Measurements from ENCODE around the gene GAK. TPM values are rescaled to one million over a fixed set of nuclear protein-coding genes. Genes with fewer than 3 reads are reported as not detected.

GAK gene
- total and polyA plus RNA-seq, 4 donors = 27.4 to 69.7 (median 47.0) TPM

DNA sequence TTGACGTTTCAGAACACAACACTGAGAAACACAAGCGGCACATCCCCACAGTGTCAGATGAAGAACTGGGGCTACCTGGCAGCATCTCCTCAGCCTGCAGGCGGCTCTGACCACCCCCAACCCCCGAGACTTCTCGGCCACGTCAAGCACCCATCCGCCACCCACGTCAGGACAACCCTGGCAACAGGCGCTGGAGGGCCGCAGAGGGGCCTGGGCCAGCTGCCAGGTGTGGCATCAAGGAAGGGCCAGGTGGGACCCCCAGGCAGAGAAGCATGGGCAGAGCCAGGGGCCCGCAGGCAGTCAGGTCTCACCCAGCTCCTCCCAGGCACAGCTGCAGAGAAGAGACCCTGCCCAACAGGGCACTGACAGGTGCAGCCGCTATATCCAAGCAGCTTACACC, 22.3 kb downstream of the GAK start:
- Histone ChIP-seq H3K36me3 (ENCODE audit: control insufficient read depth in 4 of 4, insufficient read depth in 3 of 4, low read depth in 1 of 4, low read length in 3 of 4) (peaks cover 4 to 30% (median 12%) of the 10 kb centered on the region in 4 donors), H3K4me1 (ENCODE audit: control insufficient read depth in 4 of 4, insufficient read depth in 4 of 4, low read length in 3 of 4) (no peaks in the 10 kb centered on the region), H3K9me3 (ENCODE audit: control insufficient read depth in 4 of 4, low read length in 3 of 4) (no peaks in the 10 kb centered on the region), H3K9ac (ENCODE audit: low read depth in 1 of 2, low read length in 2 of 2) (no peak overlapping the region), H3K27me3 (ENCODE audit: control insufficient read depth in 4 of 4, insufficient read depth in 4 of 4, low read length in 3 of 4) (no peaks in the 10 kb centered on the region), H3K27ac (ENCODE audit: low read depth in 1 of 2, low read length in 2 of 2) (no peak overlapping the region), H3K4me3 (ENCODE audit: low read depth in 1 of 3, low read length in 3 of 3) (no peak overlapping the region)
- WGBS = 97% methylated on average over 12 of the region's 12 CpGs
- TF ChIP-seq, protein P1, sequence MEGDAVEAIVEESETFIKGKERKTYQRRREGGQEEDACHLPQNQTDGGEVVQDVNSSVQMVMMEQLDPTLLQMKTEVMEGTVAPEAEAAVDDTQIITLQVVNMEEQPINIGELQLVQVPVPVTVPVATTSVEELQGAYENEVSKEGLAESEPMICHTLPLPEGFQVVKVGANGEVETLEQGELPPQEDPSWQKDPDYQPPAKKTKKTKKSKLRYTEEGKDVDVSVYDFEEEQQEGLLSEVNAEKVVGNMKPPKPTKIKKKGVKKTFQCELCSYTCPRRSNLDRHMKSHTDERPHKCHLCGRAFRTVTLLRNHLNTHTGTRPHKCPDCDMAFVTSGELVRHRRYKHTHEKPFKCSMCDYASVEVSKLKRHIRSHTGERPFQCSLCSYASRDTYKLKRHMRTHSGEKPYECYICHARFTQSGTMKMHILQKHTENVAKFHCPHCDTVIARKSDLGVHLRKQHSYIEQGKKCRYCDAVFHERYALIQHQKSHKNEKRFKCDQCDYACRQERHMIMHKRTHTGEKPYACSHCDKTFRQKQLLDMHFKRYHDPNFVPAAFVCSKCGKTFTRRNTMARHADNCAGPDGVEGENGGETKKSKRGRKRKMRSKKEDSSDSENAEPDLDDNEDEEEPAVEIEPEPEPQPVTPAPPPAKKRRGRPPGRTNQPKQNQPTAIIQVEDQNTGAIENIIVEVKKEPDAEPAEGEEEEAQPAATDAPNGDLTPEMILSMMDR (IDR thresholded peaks at IDR 0.05; ENCODE audit: low read depth, low read length, missing input control) = no peak
- TF ChIP-seq RXRA (IDR thresholded peaks at IDR 0.05) (no peak), FOXA2 (IDR thresholded peaks at IDR 0.05) (no peak), YY1 (IDR thresholded peaks at IDR 0.05) (no peak), GABPA (IDR thresholded peaks at IDR 0.05 in 1 of 2, conservative IDR thresholded peaks at IDR 0.05 in 1 of 2) (no peak), EGR1 (IDR thresholded peaks at IDR 0.05; ENCODE audit: low read depth in 2 of 2) (no peak), HNF4G (IDR thresholded peaks at IDR 0.05) (no peak)
- TF ChIP-seq, protein P2, sequence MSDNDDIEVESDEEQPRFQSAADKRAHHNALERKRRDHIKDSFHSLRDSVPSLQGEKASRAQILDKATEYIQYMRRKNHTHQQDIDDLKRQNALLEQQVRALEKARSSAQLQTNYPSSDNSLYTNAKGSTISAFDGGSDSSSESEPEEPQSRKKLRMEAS (IDR thresholded peaks at IDR 0.05) = no peak
- no peak for DNase-seq (ENCODE audit: low spot score)

DNA sequence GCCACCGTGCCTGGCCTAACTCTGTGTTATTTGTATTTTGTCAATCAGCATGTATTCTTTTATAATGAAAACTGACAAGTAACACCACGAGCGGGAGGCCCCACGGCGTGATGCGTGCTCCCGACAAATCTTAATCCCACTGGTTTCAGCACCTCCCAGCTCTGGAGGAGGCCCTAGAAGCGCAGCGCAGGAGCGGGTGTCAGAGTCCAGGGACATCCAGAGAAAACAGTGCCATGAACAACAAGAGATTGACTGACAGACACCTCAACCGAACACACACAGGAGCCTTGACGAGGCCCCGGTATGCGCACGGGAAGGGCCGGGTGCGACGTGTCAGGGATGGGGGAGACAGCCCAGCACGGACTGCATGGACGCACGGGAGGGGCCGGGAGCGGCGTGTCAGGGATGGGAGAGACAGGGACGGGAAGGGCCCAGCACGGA, 23.0 kb downstream of the GAK start:
- no peak for DNase-seq (ENCODE audit: low spot score)
- H3K9ac ChIP-seq (ENCODE audit: low read depth in 1 of 2, low read length in 2 of 2) = no peak overlapping the region
- H3K9me3 ChIP-seq (ENCODE audit: control insufficient read depth in 4 of 4, low read length in 3 of 4) = no peaks in the 10 kb centered on the region
- no peak overlapping the region for H3K27ac ChIP-seq (ENCODE audit: low read depth in 1 of 2, low read length in 2 of 2)
- peaks cover 4 to 33% (median 12%) of the 10 kb centered on the region in 4 donors for H3K36me3 ChIP-seq (ENCODE audit: control insufficient read depth in 4 of 4, insufficient read depth in 3 of 4, low read depth in 1 of 4, low read length in 3 of 4)
- TF ChIP-seq, protein P3, sequence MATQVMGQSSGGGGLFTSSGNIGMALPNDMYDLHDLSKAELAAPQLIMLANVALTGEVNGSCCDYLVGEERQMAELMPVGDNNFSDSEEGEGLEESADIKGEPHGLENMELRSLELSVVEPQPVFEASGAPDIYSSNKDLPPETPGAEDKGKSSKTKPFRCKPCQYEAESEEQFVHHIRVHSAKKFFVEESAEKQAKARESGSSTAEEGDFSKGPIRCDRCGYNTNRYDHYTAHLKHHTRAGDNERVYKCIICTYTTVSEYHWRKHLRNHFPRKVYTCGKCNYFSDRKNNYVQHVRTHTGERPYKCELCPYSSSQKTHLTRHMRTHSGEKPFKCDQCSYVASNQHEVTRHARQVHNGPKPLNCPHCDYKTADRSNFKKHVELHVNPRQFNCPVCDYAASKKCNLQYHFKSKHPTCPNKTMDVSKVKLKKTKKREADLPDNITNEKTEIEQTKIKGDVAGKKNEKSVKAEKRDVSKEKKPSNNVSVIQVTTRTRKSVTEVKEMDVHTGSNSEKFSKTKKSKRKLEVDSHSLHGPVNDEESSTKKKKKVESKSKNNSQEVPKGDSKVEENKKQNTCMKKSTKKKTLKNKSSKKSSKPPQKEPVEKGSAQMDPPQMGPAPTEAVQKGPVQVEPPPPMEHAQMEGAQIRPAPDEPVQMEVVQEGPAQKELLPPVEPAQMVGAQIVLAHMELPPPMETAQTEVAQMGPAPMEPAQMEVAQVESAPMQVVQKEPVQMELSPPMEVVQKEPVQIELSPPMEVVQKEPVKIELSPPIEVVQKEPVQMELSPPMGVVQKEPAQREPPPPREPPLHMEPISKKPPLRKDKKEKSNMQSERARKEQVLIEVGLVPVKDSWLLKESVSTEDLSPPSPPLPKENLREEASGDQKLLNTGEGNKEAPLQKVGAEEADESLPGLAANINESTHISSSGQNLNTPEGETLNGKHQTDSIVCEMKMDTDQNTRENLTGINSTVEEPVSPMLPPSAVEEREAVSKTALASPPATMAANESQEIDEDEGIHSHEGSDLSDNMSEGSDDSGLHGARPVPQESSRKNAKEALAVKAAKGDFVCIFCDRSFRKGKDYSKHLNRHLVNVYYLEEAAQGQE (IDR thresholded peaks at IDR 0.05) = no peak
- H3K27me3 ChIP-seq (ENCODE audit: control insufficient read depth in 4 of 4, insufficient read depth in 4 of 4, low read length in 3 of 4) = no peaks in the 10 kb centered on the region
- H3K4me3 ChIP-seq (ENCODE audit: low read depth in 1 of 3, low read length in 3 of 3) = no peak overlapping the region
- H3K4me1 ChIP-seq (ENCODE audit: control insufficient read depth in 4 of 4, insufficient read depth in 4 of 4, low read length in 3 of 4) = no peaks in the 10 kb centered on the region
- 98% methylated on average over 26 of the region's 26 CpGs for WGBS

DNA sequence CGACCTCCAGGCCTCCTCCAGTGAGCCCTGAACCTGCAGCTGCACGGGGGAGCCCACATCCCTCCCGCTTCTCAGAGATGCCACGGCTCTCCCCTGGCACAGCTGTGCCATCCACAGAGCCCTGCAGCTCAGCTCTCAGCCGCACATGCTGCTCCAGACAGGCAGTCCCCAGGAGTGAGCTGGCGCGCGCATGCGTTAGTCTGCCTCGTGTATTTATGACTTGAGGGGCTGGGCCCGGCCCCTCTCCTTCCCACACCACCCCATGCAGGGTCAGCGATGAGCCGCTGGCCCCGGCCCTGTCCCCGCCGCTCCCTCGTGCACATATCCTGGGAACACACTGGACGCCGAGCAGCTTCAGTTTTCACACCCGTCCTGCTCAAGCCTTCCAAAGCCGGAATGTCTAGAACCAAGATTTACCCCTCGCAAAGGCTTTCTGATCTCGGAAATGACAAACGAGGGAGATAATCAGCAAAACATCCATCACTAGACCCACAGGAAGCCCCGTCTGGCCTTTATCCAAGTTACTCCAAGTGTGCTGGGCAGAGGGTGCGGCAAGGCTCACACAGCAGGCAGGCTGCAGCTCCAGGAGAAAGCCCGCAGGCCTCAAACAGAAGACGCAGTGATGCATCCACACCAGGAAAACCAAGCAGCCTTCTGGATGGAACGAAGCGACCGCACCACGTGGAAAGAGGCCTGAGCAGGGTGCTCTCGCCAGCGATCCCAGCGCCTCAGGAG, 24.3 kb downstream of the GAK start:
- Histone ChIP-seq H3K36me3 (ENCODE audit: control insufficient read depth in 4 of 4, insufficient read depth in 3 of 4, low read depth in 1 of 4, low read length in 3 of 4) (peaks cover 6 to 39% (median 11%) of the 10 kb centered on the region in 4 donors), H3K27ac (ENCODE audit: low read depth in 1 of 2, low read length in 2 of 2) (no peak overlapping the region), H3K4me3 (ENCODE audit: low read depth in 1 of 3, low read length in 3 of 3) (no peak overlapping the region), H3K9ac (ENCODE audit: low read depth in 1 of 2, low read length in 2 of 2) (no peak overlapping the region), H3K9me3 (ENCODE audit: control insufficient read depth in 4 of 4, low read length in 3 of 4) (no peaks in the 10 kb centered on the region), H3K27me3 (ENCODE audit: control insufficient read depth in 4 of 4, insufficient read depth in 4 of 4, low read length in 3 of 4) (no peaks in the 10 kb centered on the region), H3K4me1 (ENCODE audit: control insufficient read depth in 4 of 4, insufficient read depth in 4 of 4, low read length in 3 of 4) (no peaks in the 10 kb centered on the region)
- TF ChIP-seq NR2F2 (IDR thresholded peaks at IDR 0.05) = peak; percentile 41
- TF ChIP-seq JUND (IDR thresholded peaks at IDR 0.05) = no peak
- DNase-seq (ENCODE audit: low spot score) = no peak
- WGBS = 83% methylated on average over 35 of the region's 35 CpGs
